ENCODE results near the gene SARM1. TPM values are rescaled to one million over a fixed set of nuclear protein-coding genes. Genes with fewer than 3 reads are reported as not detected.

Gene SARM1
- total and polyA plus RNA-seq, 2 of the 13 experiments (the other 11 are each of a cell fraction or from before 2014, with no cell fraction given): 0.73 to 0.86 TPM

DNA sequence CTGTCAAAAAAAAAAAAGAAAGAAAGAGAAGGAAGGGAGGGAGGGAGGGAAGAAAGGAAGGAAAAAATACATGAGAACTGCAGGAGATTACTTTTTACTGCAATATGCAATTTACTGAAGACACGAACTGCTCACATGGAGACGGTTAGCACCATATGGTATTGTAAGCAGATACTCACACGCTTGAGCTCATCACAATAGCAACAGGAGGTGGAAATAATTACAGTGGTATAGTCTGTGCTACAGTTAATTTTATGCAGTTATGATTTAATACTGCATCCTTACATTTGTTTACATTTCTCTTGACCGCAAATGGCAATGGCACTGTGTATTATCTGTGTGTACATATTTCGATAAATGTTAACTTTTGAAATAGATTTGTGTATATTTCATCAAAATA is 55.9 kb downstream of the SARM1 start:
- POLR2A ChIA-PET: interaction anchor here (0.7 kb wide), 1 partner anchor 44 kb away, joined by 3 read pairs; no protein-coding TSS in a partner anchor

More for the DNA sequence above, 55.9 kb downstream of the SARM1 start:
- no peaks in the 10 kb centered on the region for H3K9me3 ChIP-seq (ENCODE audit: low read length)
- no peak overlapping the region for H2AFZ ChIP-seq (ENCODE audit: low read length)
- WGBS (ENCODE audit: low lambda C conversion rate): 81% methylated on average over 5 of the region's 5 CpGs
- H4K20me1 ChIP-seq (ENCODE audit: insufficient read depth, low read length): no peaks in the 10 kb centered on the region
- no peak for TF ChIP-seq RAD51 (IDR thresholded peaks at IDR 0.05; ENCODE audit: borderline replicate concordance)
- no peak for TF ChIP-seq ARID2 (CRISPR knock-in tag; IDR thresholded peaks at IDR 0.05; ENCODE audit: borderline replicate concordance)
- TF ChIP-seq, protein P1, sequence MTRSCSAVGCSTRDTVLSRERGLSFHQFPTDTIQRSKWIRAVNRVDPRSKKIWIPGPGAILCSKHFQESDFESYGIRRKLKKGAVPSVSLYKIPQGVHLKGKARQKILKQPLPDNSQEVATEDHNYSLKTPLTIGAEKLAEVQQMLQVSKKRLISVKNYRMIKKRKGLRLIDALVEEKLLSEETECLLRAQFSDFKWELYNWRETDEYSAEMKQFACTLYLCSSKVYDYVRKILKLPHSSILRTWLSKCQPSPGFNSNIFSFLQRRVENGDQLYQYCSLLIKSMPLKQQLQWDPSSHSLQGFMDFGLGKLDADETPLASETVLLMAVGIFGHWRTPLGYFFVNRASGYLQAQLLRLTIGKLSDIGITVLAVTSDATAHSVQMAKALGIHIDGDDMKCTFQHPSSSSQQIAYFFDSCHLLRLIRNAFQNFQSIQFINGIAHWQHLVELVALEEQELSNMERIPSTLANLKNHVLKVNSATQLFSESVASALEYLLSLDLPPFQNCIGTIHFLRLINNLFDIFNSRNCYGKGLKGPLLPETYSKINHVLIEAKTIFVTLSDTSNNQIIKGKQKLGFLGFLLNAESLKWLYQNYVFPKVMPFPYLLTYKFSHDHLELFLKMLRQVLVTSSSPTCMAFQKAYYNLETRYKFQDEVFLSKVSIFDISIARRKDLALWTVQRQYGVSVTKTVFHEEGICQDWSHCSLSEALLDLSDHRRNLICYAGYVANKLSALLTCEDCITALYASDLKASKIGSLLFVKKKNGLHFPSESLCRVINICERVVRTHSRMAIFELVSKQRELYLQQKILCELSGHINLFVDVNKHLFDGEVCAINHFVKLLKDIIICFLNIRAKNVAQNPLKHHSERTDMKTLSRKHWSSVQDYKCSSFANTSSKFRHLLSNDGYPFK (CRISPR knock-in tag; IDR thresholded peaks at IDR 0.05; ENCODE audit: borderline replicate concordance): no peak
- TF ChIP-seq ZNF124 (CRISPR knock-in tag; IDR thresholded peaks at IDR 0.05): no peak
- TF ChIP-seq, protein P2, sequence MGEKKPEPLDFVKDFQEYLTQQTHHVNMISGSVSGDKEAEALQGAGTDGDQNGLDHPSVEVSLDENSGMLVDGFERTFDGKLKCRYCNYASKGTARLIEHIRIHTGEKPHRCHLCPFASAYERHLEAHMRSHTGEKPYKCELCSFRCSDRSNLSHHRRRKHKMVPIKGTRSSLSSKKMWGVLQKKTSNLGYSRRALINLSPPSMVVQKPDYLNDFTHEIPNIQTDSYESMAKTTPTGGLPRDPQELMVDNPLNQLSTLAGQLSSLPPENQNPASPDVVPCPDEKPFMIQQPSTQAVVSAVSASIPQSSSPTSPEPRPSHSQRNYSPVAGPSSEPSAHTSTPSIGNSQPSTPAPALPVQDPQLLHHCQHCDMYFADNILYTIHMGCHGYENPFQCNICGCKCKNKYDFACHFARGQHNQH (CRISPR knock-in tag; IDR thresholded peaks at IDR 0.05): no peak
- TF ChIP-seq GZF1 (CRISPR knock-in tag; IDR thresholded peaks at IDR 0.05): no peak
- no peak for TF ChIP-seq ETV6 (CRISPR knock-in tag; conservative IDR thresholded peaks at IDR 0.05)
- H3K4me2 ChIP-seq (ENCODE audit: low read depth, low read length): no peak overlapping the region
- ATAC-seq (no peak), DNase-seq (ENCODE audit: low spot score) (no peak), FAIRE-seq (no peak)
- no TSS peak for BruUV-seq (replicated peaks)
- H3K4me1 ChIP-seq (ENCODE audit: insufficient read depth, low read length): peaks cover 24% of the 10 kb centered on the region
- peaks cover 0 to 3% of the 10 kb centered on the region in 2 experiments; a peak in 2 of 5 replicates for H3K27me3 ChIP-seq (ENCODE audit: control insufficient read depth in 1 of 2, insufficient read depth in 2 of 2, low read length in 2 of 2)
- no peak overlapping the region for H3K4me3 ChIP-seq (replicated peaks in 1 of 3; ENCODE audit: insufficient read depth in 1 of 3, low read depth in 2 of 3, low read length in 3 of 3)
- H3K27ac ChIP-seq (ENCODE audit: extremely low read length, insufficient read depth, low read length): no peak overlapping the region
- in situ Hi-C loops (cut with HindIII; ENCODE audit: extremely low pct_ligation_motif_present, low pct_unique_long_range_greater_than_20kb): no loop called here
- CTCF ChIA-PET (ENCODE audit: low intra/inter-chr PET ratio, low total read pairs): no interaction called here
- H3K79me2 ChIP-seq (ENCODE audit: insufficient read depth, low read length): no peaks in the 10 kb centered on the region
- H3K36me3 ChIP-seq (replicated peaks in 1 of 2; ENCODE audit: control insufficient read depth in 1 of 2, insufficient read depth in 2 of 2, low read length in 2 of 2): no peaks in the 10 kb centered on the region
- intact Hi-C loops (cut with micrococcal nuclease; ENCODE audit: unreplicated experiment): no loop called here
- no peak overlapping the region for H3K9ac ChIP-seq (ENCODE audit: insufficient read depth, low read depth, low read length)
